NCI-H460 (cell line): Measurements from ENCODE around the gene PTPRG. TPM values are rescaled to one million over a fixed set of nuclear protein-coding genes. Genes with fewer than 3 reads are reported as not detected.

Experiments
- DNase-seq: peaks from one replicate; pipeline ENCODE4 v3.0.0-alpha.2; 2016; ENCODE audit warnings: low read depth; ENCODE audit errors: extremely low read depth
- total RNA-seq: library from RNA; depleted of rRNA; stranded (reverse); fragments of >200 nt; shearing (Covaris generic); gene quantifications from 2 replicates; pipeline ENCODE4 v1.2.3, GENCODE V29; 2014

The PTPRG gene
- total RNA-seq, 1 experiment from 2014 or later: 24.9 TPM

DNA sequence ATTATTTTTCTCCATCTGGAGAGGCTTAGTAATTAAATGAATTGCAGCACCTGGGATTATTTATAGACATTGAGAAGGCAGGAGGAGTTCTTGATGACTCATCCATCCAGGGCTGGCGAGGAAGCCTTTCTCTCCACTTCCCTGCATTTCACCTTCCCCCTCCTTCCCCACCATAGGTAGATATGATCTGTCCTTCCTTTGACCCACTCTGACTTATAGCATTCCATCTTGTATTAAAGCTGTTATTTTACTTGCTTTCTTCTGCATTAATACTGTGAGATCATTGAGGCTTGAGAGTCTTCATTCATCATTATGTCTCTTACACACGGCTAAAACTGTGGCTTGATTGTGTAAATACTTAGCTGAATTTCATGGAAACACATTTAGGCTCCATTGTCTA, 523.2 kb downstream of the PTPRG start:
- no peak for DNase-seq

DNA sequence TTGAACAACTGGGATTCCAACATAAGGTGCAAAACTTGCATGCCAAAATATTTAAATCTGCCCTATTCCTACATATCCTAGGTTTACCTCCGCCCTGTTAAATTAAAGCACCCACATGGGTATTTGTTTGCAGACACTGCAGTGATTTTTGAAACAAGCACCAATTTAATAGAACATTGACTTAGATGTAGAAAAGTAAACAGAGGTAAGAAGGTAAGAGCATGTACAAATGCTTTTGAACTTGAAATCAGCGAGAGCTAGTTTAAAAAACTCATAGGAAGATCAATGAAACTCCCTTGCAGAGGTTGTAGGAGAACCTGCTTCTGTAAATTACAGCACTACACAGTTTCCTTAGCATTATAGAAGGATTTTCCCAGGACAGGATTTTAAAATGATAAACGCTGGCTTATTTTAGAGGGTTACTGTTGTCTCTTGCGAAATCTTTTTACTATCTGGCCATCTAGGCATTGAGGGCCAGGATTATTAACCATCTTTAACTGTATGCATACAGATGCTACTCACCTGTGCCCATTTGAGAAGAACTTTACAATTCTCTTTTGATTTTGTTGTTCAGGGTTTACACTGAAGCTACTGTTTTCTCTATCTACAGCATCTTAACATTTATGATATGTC, 527.2 kb downstream of the PTPRG start:
- no peak for DNase-seq

DNA sequence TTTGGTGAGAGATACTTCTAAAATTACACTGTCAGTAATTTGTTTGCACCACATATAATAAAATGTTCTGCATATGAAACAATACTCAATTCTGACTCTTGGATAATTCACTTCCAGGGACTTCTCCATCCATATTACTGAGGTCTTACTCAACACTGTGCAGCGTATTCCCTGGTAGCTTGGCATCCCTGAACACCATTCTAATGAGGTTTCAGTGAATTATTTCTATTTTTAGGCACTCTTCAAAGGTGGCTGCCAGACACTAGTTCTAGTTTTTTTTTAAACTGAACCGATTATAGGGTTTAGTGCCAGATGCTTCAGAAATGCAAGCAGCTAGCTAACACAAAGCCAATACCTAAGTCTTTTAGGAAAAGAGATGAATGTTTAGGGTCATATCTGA, 528.7 kb downstream of the PTPRG start:
- DNase-seq: no peak

DNA sequence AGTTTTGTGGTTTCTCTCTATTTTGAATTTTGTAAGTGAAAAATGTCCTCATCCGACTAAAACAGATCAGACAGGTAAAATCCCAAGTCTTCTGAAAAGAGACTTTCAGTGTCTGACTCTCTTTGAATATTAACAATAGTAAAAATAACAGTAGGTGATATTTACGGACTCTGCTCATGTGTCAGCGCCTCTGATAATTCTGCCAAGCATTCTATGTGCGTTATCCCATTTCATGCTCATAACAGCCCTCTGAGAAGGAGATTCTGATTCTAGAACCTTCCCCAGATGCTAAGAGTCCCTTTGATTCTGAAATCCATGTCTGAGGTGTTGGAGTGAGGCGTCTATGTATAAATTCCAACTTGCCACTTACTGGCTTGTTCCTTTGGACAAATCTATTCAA, 529.1 kb downstream of the PTPRG start:
- DNase-seq: no peak

DNA sequence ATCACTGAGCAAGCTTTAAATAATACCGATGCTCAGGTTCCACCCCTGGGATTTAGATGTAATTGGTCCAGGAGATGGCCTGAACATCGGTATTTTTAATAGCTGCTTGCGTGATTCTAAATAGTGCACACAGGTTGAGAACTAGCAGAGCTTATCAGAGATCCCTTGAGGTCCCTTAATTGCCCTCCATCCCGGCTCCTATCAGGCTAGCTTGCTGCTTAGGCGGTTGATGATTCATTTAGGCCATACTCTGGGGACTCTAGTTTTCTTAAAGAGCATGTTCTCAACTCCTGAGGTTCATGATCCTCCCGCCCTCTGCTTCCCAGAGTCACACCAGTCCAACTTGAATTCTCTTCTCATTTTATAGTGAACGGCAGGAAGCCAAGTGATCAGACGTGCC, 531.7 kb downstream of the PTPRG start:
- DNase-seq: no peak

DNA sequence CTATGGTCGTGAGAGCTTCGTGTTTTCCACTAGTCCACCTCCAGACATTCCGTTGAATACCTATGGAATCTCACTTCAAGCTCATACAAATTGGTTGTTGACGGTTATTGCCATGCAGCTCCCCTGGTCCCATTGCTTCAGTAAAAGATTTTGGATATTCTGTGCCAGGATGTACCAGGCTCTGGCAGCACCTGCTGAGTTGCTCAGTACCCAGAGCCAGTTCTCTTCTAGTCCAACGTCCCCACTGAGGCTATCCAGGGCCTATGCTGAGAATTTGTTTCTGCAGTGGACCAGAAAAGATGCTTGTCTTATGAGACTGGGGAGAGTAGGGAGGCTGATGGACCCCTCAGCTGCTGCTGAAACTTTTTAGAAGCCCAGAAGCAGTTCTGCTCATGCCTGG, 533.1 kb downstream of the PTPRG start:
- no peak for DNase-seq

DNA sequence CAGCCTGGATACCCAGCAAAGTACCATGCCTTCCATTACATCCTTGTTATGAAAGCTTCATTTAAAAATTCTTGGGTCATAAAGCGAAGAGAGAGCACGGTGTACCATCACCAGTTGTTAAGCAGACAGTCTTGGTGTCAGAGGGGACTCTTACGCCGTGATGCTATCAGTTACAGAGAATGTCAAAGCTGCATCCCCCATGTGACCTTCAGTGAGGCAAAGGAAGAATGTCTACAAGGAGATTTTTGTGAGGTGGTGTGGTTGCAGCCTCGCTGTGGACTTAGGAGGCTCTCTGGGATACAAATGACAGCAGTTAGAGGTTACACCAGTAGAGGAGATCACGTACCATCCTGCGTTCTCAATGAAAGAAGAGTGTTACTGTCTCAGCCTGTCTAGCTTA, 533.7 kb downstream of the PTPRG start:
- DNase-seq: no peak

DNA sequence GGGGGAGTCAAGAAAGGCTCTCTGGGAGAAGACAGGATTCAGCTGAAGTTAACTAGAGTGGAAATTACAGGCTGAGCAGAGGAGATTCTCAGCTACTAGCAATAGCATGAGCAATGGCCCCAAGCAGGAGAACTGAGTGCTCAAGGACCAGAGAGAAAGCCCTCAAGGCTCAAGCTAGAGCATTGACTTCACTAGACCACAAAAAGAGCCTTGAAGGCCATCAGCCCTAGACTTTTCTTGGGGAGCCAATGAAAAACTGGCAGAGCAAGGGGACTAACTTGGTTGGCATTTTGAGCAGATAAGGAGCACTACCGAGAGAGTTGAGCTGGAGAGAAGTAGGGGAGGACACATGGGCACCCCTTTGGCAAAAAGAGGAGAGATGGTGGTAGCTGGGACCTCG, 534.4 kb downstream of the PTPRG start:
- no peak for DNase-seq

DNA sequence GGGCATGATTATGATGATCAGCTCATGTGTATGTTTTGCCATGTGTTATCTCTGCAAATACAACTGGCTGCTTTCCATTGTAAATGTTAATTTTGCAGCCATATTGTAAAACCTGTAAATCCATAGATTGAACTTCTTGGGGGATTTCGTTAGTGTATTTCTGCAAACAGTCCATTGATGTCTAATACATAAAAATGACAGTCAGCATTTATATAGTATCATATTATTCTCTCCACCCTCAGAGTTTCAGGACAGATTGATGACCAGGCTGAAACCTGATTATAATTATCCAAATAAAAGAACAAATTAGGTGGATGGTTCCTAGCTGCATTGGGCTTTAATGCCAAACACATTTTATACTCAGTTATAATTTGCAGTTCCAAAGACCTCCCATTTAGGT, 535.1 kb downstream of the PTPRG start:
- DNase-seq: no peak

DNA sequence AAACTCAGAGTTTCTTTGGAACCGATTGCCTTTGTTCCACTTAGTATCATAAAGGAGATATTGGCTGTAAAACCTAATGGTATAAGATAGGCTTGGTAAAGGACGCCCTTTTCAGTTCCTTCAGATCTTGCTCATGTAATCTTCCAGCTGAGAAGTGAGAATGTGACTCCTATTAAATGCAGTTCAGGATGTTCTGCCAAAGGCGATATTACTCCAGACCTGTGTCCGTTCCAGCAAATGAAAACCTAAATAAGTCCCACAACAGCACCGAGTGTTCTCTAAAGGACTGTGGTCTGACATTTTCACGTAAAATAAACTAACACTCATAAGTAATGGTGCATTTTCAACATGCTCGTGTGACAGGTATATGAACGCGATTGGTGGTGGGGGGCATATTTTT, 535.8 kb downstream of the PTPRG start:
- no peak for DNase-seq

DNA sequence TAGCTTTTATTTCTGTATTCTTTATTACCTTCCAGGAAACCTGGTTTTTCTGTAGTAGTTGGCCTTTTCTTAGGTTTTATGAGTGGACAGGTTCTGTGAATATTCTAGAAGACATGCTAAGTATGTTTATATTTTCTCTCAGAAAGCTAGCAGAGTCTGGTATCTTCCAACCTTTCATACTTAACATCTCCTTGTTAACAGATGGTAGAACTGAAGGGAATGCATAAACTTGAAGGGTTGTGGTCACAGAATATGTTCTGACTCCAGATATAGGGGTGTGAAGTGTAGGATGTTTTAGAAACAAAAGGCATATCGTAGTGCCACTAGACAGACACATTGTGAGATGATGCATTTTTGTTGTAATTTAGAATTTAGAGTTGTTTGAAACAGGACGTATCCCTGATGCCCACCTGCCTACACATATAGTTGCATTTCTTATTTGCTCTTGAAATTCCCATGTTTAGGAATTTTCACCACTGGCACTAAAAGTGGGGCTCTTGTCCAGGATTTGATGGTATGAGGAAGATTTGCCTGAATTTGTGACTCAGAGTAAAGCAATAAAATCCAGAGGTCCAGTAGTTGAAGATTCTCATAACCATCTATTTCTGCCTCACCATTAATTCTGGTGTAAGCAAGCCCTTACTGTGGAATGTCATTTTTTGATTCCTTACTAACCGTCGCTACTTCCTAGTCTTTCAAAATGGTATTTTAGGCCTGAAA, 537.4 kb downstream of the PTPRG start:
- no peak for DNase-seq

DNA sequence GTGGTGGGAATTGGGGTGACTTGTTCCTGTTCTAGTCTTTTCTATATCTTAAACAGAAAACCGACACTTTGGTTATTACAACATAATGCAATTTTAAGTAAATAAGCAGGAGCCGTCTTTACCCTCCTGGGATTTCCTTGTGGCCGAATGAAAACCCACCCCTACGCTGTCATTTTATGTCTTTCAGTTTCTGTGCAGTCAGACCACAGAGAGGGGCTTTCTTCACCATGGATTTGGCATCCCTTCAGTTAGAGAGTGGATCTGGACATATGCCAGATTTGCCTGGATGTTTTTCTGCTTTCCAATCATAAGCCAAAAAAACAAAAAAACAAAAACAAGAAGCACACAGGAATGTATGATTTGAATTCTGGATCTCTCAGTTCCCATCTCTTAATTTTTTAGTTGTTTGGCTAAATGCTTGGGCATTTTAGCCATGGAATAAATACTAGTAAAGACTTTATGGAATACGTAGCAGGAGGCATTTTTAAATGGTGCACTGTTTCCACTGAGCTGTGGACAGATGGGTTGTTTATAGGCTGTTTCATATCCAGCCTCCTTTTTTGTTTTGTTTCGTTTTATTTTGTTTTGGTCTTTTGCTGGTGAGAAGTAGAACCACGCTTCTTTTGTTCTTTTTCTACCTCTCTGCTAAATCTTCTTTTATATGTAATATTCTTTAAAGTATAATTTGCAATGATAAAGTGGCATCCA, 539.1 kb downstream of the PTPRG start:
- DNase-seq: no peak

DNA sequence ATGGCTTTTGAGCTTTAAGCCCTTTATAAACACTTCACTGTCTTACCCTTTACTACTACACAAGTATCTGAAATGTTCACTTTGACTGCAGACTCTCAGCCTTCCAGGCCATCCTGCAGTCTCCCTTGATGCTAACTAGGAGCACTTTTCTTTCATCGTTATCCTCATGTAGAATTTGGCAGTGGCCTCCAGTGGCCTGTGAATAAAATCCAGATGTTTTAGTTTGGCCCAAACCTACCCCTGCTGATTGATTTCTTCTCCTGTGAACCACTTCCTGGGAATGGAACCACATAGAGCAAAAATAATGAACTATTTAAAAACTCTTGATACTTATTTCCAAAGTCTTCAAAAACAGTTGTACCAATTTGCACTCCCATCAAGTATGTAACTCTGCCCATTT, 540.1 kb downstream of the PTPRG start:
- no peak for DNase-seq

DNA sequence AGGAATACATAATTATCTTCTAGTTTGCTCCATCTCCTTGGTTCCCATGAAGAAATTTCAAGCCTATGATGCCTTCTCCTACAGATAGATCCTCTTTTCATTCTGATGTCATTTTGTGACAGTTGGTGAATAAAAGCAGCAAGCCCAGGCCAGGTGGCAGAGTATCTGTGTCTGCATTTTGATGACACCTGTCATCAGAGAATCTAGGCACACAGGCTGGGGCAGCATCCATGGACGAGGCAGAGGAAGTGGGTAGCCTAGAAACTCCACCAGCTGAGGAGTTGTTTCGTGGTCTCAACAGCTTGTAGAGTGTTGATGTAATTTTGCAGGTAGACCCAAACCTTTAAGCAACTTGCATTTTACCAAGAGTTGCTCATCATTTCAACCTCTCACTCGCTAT, 542.2 kb downstream of the PTPRG start:
- no peak for DNase-seq

DNA sequence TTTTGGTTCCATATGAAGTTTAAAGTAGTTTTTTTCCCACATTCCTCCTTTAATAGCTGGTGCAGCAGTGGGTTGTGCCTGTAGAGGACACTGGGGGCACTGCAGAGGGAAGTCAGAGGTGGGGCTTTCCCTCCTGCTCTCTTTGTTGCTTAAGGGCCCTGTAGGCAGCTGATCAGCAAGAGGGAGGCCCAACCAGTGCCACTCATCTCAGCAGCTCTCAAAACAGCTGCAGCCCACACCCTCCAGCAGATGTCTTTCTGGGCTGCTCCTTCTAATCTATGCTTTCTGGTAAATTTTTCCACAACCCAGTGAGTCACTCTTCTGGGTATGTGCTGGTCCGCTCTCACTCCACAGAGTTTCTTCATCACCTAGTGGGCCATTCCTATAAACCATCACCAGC, 548.2 kb downstream of the PTPRG start:
- no peak for DNase-seq

DNA sequence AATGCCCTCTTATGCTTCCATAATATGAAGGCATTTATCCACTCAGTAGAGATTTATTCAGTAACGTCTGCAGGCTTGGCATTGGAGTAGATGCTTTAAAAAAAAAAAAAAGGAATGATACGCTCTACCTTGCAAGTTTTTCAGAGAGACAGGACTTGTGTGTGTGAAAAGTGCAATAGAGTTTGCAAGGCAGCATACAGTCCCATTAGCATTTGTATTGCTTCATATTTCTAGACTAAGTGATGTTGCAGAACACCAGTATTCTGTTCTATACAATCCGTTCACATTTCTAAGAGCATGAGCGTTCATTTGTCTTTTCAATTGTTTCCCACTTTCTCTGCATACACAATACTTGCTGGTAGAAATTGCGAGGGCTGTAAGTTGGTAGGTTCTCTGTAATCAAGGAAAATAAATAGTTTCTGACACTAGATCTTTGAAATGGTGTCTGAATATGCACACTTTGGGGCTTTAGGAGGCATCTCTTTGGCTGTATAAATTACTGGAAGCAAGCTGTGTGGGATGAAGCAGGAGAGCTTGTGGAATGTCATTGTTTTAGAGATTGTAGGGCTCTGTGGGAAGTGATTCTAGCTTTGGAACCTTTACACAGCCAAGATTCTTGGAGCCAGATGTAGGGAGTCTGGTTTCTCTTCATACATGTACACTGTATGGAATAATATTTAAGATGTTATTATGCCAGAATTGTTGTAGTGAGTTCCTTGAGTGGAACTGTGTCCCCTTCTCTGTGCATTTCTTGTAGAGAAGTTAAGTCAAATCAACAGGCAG, 549.3 kb downstream of the PTPRG start:
- DNase-seq: no peak

DNA sequence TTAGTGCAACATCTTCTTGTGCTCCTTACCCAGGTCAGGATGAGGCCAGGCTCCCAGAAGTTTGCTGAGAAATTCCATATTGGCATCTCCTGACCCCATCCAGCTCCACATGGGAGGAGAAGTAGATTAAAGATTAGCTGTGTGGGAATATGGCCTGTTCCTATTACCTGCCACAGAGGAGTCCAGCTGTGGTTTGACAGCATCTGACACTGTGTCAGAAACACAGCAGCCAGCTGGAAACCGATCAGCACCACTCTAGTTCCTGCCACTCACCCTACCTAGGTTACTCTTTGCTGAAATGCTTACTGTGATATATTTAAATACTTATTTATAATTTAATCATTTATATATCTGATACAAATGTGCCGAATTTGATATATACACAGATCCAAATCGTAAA, 551.7 kb downstream of the PTPRG start:
- no peak for DNase-seq

DNA sequence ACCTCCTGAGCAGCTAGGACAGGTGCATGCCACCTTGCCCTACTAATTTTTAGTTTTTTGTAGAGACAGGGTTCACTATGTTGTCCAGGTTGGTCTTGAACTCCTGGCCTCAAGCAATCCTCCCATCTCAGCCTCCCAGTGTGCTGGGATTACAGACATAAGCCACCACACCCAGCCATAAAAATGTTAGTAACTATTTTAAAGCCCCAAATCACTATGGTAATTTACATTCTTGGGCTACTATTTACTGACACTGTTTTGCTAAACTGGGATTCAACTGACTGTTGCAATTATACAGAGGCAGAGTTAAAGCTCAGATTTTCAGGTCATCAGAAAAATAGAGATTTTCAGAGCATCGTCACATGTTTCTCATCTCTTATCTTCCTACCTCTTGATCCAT, 553.4 kb downstream of the PTPRG start:
- no peak for DNase-seq

DNA sequence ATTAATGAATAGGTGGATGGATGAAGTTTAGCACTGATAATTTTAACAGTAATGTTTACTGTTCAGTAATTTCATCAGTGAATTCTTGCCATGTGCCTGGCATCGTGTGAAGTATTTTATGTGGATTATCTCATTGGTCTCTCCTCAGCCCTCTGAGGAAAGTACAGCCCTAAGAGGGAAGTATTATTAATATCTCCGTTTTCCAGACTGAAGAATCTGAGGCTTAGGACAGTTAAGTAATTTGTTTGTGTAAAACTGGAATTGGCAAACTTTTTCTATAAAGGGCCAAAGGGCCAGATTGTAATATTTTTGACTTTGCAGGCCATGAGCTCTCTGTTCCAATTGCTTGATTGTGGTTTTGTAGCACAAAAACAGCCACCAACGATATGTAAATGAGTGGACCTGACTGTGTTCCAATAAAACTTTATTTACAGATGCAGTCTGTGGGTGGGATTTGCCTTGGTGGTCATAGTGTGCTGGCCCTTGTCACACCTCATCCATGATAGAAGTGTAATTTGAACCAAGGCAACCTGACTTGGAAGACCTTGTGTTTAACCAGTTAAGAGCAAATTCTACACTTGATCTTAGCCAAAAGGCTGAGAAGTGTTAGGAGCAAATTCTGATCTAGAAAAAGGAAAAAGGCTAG, 556.7 kb downstream of the PTPRG start:
- no peak for DNase-seq

DNA sequence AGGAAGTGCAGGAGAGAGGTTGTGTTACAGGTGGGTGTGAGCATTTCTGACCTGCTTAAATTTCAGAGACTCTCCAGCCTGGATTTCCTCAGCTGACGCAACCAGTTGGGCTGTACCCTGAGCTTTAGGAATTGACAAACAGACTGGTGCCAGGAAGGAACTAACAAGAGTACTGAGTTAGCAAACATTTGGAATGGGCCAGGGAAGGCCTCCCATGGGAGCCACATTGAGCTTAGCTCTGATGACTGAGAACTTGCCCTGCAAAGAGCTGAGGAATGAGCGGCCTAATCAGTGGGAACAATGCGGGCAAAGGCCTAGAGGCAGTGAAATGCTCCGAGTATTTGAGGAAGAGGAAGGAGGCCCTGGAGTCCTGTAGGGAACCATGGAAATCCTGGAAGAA, 557.8 kb downstream of the PTPRG start:
- no peak for DNase-seq

DNA sequence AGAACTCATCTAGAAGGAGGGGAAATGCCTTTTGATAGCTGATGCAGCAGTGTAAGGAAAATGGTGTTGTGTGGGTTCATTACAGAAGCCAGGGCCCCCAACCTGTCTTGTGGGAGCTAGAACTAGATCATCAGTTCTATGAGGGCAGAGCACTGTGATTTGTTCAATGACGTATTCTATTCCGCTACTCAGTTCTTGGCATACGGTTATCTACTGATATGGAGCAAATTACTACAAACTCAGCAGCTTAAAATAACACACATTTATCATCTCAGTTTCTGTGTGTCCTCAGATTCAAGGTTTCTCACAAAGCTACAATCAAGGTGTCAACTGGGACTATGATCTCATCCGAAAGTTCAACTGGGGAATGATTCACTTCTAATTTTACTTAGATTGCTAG, 561.4 kb downstream of the PTPRG start:
- no peak for DNase-seq
